Loucy (cell line): ENCODE data around the gene C3AR1.

Experiments used
- H2AFZ ChIP-seq: fragments of 200-600 bp; sonication (generic); 2 replicates; pipeline ENCODE4 v1.6.0; 2016; ENCODE audit warnings: antibody characterized with exemption, mild to moderate bottlenecking, low read length, moderate library complexity
- H3F3A ChIP-seq: fragments of 200-600 bp; 2 replicates; pipeline ENCODE4 v1.6.0; 2016; ENCODE audit warnings: antibody characterized with exemption, low read depth, mild to moderate bottlenecking
- H3K27me3 ChIP-seq: fragments of 200-600 bp; sonication (generic); 2 replicates; pipeline ENCODE4 v1.6.1; 2014; ENCODE audit warnings: low read length, mild to moderate bottlenecking; ENCODE audit not compliant: insufficient read depth, poor library complexity, severe bottlenecking
- H3K36me3 ChIP-seq: fragments of 200-600 bp; sonication (generic); 2 replicates; pipeline ENCODE4 v1.6.1; 2016; ENCODE audit warnings: low read length; ENCODE audit not compliant: insufficient read depth
- H3K4me1 ChIP-seq: fragments of 200-600 bp; sonication (generic); 2 replicates; pipeline ENCODE4 v1.5.1; 2014; ENCODE audit warnings: low read length, mild to moderate bottlenecking; ENCODE audit not compliant: insufficient read depth, poor library complexity, severe bottlenecking
- H3K4me2 ChIP-seq: fragments of 200-600 bp; sonication (generic); 2 replicates; pipeline ENCODE4 v1.6.0; 2014; ENCODE audit warnings: antibody characterized with exemption, low read length, low read depth, mild to moderate bottlenecking; ENCODE audit not compliant: poor library complexity, severe bottlenecking
- H3K4me3 ChIP-seq: fragments of 200-600 bp; sonication (generic); 2 replicates; pipeline ENCODE4 v1.5.1; 2014; ENCODE audit warnings: low read length, mild to moderate bottlenecking, mixed read lengths; ENCODE audit not compliant: poor library complexity, severe bottlenecking
- H3K79me2 ChIP-seq: fragments of 200-600 bp; sonication (generic); 2 replicates; pipeline ENCODE4 v1.6.1; 2014; ENCODE audit warnings: low read length; ENCODE audit not compliant: insufficient read depth
- H3K9ac ChIP-seq: fragments of 200-600 bp; sonication (generic); 2 replicates; pipeline ENCODE4 v1.6.0; 2014; ENCODE audit warnings: mild to moderate bottlenecking, low read depth, low read length, moderate library complexity; ENCODE audit not compliant: poor library complexity, severe bottlenecking
- H3K9me2 ChIP-seq: fragments of 200-600 bp; sonication (generic); replicated peaks from 2 replicates; pipeline ENCODE4 v1.6.1; 2016; ENCODE audit warnings: low read depth, low read length, mixed read lengths
- H3K9me3 ChIP-seq: fragments of 200-600 bp; sonication (generic); 2 replicates; pipeline ENCODE4 v1.6.1; 2014; ENCODE audit warnings: mild to moderate bottlenecking, antibody characterized with exemption, low read length, low read depth; ENCODE audit not compliant: insufficient read depth
- H4K20me1 ChIP-seq: fragments of 200-600 bp; sonication (generic); 2 replicates; pipeline ENCODE4 v1.6.0; 2014; ENCODE audit warnings: antibody characterized with exemption, low read length, mild to moderate bottlenecking; ENCODE audit not compliant: insufficient read depth, poor library complexity, severe bottlenecking
- EZH2phosphoT487 ChIP-seq: fragments of 200-600 bp; IDR thresholded peaks from 2 replicates; pipeline ENCODE4 v1.6.1; 2018; ENCODE audit warnings: antibody characterized with exemption, mild to moderate bottlenecking, moderate library complexity, borderline replicate concordance
- TF ChIP-seq, protein P1 (sequence below): fragments of 200-600 bp; sonication (generic); conservative IDR thresholded peaks from 2 replicates; pipeline ENCODE4 v1.5.1; 2014; ENCODE audit warnings: mild to moderate bottlenecking, antibody characterized with exemption, low read length

Gene C3AR1

DNA sequence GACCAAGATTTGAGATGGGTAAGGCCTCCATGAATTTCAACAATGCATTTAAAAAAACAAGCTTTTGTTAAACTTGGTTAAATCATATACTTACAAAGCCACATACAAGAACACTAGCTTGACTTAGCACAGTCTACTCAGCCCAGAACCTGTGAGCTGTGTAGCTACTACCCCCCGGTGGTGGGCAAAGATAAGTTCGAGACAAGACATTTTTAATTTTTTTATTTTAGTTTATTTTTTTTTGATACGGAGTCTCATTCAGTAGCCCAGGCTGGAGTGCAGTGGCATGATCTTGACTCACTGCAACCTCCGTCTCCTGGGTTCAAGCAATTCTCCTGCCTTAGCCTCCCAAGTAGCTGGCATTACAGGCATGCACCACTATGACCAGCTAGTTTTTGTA lies 12.2 kb upstream of the C3AR1 start:
- no peaks in the 10 kb centered on the region for H3K9me2 ChIP-seq
- H4K20me1 ChIP-seq = no peaks in the 10 kb centered on the region
- H3K36me3 ChIP-seq = no peaks in the 10 kb centered on the region
- H3K79me2 ChIP-seq = peaks cover 30% of the 10 kb centered on the region
- peaks cover 22% of the 10 kb centered on the region for H3K4me1 ChIP-seq
- H3F3A ChIP-seq = peaks cover 3% of the 10 kb centered on the region; the same call in 1 of the 2 replicates
- TF ChIP-seq, protein P1, sequence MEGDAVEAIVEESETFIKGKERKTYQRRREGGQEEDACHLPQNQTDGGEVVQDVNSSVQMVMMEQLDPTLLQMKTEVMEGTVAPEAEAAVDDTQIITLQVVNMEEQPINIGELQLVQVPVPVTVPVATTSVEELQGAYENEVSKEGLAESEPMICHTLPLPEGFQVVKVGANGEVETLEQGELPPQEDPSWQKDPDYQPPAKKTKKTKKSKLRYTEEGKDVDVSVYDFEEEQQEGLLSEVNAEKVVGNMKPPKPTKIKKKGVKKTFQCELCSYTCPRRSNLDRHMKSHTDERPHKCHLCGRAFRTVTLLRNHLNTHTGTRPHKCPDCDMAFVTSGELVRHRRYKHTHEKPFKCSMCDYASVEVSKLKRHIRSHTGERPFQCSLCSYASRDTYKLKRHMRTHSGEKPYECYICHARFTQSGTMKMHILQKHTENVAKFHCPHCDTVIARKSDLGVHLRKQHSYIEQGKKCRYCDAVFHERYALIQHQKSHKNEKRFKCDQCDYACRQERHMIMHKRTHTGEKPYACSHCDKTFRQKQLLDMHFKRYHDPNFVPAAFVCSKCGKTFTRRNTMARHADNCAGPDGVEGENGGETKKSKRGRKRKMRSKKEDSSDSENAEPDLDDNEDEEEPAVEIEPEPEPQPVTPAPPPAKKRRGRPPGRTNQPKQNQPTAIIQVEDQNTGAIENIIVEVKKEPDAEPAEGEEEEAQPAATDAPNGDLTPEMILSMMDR = peak; percentile 68
- no peak for TF ChIP-seq EZH2phosphoT487
- no peak overlapping the region for H3K4me3 ChIP-seq
- H3K9me3 ChIP-seq = no peaks in the 10 kb centered on the region
- no peak overlapping the region for H2AFZ ChIP-seq
- H3K4me2 ChIP-seq = no peak overlapping the region
- no peak overlapping the region for H3K9ac ChIP-seq
- H3K27me3 ChIP-seq = no peaks in the 10 kb centered on the region

DNA sequence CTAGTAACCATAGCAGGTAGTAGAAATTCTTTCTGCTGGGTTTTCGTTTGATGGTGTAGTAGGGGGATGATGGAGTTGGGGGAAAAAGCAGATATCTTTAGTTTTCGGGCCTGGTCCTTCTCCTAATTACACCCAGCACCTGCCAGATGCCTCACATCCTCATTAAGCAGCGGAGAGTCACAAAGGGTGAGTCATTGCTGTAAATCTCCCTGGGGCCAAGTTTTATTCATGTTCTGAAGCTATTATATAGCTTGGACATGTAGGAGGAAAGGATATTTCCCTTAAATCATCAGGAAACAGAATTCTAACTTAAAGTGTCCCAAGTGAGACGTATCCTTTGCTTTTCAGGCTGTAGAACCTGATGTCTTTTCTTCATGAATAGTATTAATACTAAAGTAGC lies 11.0 kb upstream of the C3AR1 start:
- H2AFZ ChIP-seq = no peak overlapping the region
- peaks cover under 1% of the 10 kb centered on the region; the same call in 1 of the 2 replicates for H3F3A ChIP-seq
- H4K20me1 ChIP-seq = no peaks in the 10 kb centered on the region
- TF ChIP-seq, protein P1 = no peak
- no peak for TF ChIP-seq EZH2phosphoT487
- H3K4me1 ChIP-seq = peaks cover 15% of the 10 kb centered on the region
- H3K9ac ChIP-seq = no peak overlapping the region
- no peaks in the 10 kb centered on the region for H3K9me2 ChIP-seq
- no peaks in the 10 kb centered on the region for H3K36me3 ChIP-seq
- no peak overlapping the region for H3K4me3 ChIP-seq
- no peaks in the 10 kb centered on the region for H3K9me3 ChIP-seq
- H3K27me3 ChIP-seq = no peaks in the 10 kb centered on the region
- peaks cover 18% of the 10 kb centered on the region for H3K79me2 ChIP-seq
- no peak overlapping the region for H3K4me2 ChIP-seq

DNA sequence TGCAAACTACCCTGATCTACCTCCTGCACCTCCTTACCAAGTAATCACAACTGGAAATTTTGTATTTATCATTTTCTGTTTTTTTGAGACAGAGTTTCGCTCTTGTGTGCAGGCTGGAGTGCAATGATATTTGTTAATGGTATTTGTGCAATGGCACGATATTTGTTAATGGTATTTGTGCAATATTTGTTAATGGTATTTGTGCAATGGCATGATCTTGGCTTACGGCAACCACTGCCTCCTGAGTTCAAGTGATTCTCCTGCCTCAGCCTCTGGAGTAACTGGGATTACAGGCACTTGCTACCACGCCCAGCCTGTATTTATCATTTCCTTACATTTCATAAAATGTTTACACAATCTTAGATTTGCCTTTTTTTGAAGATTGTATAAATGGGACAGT lies 10.2 kb upstream of the C3AR1 start:
- no peaks in the 10 kb centered on the region for H3K9me3 ChIP-seq
- H2AFZ ChIP-seq = no peak overlapping the region
- no peaks in the 10 kb centered on the region for H3K9me2 ChIP-seq
- no peaks in the 10 kb centered on the region for H3K27me3 ChIP-seq
- no peak overlapping the region for H3K9ac ChIP-seq
- TF ChIP-seq EZH2phosphoT487 = no peak
- TF ChIP-seq, protein P1 = no peak
- no peaks in the 10 kb centered on the region for H3K36me3 ChIP-seq
- H3K4me2 ChIP-seq = no peak overlapping the region
- no peaks in the 10 kb centered on the region for H3F3A ChIP-seq
- H4K20me1 ChIP-seq = no peaks in the 10 kb centered on the region
- H3K4me1 ChIP-seq = peaks cover 15% of the 10 kb centered on the region
- no peak overlapping the region for H3K4me3 ChIP-seq
- peaks cover 14% of the 10 kb centered on the region for H3K79me2 ChIP-seq
